Fibroblast of skin of right biceps (primary cell): ENCODE results near the gene NPDC1.

ENCODE experiments used
- DNase-seq: peaks from one replicate; pipeline ENCODE4 v3.0.0-alpha.2; 2013

The NPDC1 gene

GRCh38 chr9:137055385-137056364, 9.7 kb upstream of the NPDC1 start:
- peak; percentile 24 for DNase-seq

DNA sequence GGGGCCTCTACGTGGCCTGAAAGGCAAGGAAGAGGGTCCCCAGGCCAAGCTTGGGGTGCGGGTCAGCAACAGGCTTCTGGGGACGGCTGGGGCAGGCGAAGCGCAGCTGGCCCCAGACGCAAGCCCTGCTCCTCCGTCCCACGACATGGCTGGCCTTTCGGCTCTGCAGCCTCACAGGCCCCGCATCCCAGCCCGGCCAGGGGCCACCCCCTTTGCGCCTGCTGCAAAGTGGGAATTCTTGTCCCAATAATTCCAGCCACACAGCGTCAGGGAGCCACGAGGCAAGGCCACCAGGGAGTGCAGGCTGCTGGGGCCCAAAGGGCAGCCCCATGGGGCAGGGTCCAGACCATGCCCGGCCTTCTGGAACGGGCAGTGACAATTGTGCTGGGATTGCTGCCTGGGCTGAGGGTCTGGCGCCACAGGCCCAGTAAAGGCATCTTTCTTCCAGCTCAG, 9.0 kb upstream of the NPDC1 start:
- DNase-seq: no peak

DNA sequence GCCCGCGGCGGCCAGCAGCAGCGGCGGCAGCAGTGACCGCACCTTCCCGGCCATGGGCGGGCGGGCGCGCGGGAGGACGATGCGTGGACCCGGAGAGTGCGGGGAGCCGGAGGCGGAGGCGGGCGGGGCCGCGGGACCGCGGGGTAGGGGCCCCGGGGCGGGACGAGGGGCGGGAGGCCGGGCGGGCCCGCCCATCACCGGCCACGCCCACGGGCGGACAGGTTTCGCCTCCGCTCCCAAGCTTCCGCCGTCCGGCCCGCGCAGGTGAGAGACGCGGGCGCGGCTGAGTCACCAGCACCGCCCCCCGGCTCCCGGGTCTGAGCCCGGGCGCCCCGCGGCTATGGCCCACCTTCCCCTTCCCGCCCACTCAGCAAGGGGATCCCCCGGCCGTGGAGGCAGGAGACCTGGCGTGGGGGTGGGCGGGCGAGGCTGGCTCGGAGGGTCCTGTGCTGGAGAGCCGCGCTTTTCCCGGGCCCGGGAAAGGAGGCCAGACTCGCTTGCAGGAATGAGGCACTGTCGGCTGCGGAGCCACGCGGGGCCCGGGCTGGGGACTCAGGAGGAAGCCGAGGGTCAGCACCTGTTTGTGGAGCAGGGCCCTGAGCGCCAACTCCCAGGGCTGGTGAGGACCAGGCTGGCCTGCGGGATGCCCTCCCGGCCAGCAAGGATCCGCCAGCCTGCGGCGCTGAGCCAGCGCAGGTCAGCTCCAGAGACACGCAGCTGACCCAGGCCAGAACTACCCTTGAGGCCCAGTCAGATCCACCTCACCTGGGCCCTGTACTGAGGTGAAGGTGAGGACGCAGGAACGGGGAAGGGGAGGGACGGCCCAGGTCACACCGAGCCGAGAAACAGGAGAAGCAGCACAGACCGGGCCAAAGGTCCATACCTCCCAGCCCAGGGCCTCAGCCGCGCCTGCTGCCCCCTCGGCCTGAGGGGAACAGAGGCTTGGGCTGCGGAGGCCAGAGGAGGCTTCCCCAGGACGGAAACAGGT, 8.3 kb upstream of the NPDC1 start, which contains the start of gene ENTPD2:
TSS of gene ENTPD2 (minus strand) at position 118 of the 988 bp plus-strand sequence. CDS start at position 54, 64 bp downstream.
- no peak for DNase-seq

GRCh38 chr9:137052998-137053943, 7.3 kb upstream of the NPDC1 start:
- no peak for DNase-seq

GRCh38 chr9:137052293-137052692, 6.3 kb upstream of the NPDC1 start:
- DNase-seq: no peak

DNA sequence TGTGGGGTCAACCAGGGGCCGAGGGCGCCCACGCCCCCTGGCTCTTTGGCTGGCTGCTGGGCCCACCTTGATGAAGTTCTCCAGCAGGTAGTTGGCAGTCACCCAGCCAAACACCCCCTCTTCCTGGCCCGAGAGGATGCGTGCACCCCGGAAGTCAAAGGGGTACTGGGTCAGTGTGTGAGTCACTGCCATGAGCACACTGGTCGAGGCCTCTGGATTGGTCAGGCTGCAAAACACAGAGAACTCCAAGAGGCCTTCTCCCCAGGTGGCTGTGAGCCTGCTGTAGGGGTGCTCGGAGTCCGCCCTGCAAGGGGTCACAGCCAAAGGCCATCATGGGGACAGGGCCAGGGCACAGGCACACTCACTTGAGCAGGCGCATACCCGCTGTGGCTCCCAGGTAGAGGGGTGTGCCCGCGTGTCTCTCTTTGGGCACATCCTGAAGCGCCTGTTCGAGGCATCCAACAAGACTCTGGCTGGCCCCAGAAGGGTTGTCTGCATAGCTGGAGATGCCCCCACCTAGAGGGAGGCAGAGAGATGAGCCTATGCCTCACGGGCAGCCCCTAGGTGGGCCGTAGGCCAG, 5.3 kb upstream of the NPDC1 start:
- DNase-seq: no peak

DNA sequence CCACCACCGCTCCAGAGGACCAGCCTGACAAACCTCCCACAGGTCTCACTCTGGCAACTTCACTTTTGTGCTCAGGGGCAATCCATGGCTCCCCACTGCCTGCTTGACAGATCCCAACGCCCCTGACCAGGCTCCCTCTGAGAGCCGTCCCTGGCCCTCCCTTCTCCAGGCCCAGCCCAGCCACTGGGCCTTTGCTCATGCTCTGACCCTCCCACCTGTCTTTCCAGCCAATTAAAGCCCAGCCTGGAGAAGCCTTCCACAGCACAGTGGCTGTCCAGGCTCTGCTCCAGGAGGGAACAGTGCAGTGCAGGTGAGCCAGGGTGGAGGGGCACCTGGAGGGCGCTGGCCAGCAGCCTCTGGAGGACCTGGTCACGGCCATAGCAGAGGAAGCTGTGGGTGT, 4.6 kb upstream of the NPDC1 start:
- DNase-seq: no peak

DNA sequence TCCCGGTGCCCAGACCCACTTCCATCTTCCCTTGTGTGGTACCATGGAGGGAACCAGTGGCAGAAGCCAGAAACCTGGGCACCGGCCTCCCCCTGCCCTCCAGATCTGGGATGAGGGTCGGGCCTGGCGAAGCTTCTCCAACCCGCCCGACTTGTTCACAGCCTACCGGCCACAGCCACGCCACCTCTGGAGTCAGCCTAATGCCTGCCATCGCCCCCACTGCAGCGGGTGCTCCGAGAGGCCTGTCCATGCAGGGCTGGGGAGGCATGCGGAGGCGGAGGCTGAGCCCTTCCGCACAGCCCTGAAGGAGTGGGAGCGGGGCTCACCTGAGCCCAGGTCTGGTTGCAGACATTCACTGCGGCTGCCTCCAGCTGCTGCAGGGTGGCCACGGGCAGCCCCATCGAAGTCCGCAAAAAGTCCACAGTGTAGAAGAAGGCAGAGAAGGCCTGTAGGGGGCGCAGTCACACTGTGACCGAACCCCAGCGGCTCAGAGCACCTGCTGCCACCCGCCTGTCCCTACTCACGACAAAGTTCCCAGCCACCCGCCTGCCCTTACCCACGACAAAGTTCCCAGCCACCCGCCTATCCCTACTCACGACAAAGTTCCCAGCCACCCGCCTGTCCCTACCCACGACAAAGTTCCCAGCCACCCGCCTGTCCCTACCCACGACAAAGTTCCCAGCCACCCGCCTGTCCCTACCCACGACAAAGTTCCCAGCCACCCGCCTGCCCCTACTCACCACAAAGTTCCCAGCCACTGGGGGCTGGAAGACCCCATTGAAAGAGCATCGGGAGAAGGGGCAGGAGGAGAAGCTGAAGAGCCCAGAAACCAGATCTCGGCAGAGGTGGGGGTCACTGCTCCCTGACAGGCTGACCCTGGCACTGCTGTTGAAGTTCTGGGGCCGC, 3.8 kb upstream of the NPDC1 start:
- peak; percentile 19 for DNase-seq

DNA sequence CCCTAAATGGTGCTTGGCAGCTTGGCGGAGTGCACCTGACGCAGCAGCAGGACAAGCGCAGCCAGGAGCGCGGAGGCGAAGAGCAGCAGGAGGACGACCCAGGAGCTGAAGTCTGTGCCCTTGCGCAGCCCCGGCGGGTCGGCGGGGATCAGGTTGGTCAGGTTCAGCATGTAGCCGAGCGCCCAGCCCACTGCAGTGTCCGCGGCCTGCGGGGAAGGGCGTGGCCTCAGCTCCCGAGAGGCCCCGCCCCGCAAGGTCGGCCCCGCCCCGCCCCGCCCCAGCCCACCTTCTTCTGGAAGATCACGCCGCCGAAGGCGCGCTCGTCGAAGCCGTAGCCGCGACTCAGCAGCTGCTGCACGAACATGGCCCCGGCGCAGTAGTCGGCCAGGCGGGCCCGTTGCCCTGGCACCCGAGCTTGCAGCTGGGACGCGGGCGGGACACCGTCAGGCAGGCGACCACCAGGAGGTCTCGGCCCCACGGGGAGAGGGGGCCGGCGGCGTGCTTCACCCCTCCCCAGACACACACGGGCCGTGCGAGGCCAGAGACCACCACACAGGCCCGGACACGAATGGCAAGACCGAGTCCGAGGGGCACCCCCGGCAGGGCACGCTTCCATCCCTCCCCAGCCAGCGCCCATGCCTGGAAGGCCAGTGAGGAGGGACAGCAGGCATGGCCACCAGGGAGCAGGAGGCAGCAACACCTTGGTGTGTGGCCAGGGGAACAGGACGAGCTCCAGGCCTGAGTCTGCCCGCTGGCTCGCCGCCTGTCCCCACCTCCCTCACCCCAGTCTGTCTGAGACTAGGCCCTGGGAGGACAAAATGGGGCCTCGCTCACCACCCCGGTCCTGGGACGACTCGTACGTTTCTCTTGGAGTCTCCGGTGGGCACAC, 2.9 kb upstream of the NPDC1 start:
- DNase-seq: no peak

- peak; percentile 35 for DNase-seq
Observed at GRCh38 chr9:137045294-137046087, 486 bp downstream of the NPDC1 start.

GRCh38 chr9:137044502-137045177, 1.3 kb downstream of the NPDC1 start:
- no peak for DNase-seq

GRCh38 chr9:137044037-137044436, 1.9 kb downstream of the NPDC1 start:
- no peak for DNase-seq

DNA sequence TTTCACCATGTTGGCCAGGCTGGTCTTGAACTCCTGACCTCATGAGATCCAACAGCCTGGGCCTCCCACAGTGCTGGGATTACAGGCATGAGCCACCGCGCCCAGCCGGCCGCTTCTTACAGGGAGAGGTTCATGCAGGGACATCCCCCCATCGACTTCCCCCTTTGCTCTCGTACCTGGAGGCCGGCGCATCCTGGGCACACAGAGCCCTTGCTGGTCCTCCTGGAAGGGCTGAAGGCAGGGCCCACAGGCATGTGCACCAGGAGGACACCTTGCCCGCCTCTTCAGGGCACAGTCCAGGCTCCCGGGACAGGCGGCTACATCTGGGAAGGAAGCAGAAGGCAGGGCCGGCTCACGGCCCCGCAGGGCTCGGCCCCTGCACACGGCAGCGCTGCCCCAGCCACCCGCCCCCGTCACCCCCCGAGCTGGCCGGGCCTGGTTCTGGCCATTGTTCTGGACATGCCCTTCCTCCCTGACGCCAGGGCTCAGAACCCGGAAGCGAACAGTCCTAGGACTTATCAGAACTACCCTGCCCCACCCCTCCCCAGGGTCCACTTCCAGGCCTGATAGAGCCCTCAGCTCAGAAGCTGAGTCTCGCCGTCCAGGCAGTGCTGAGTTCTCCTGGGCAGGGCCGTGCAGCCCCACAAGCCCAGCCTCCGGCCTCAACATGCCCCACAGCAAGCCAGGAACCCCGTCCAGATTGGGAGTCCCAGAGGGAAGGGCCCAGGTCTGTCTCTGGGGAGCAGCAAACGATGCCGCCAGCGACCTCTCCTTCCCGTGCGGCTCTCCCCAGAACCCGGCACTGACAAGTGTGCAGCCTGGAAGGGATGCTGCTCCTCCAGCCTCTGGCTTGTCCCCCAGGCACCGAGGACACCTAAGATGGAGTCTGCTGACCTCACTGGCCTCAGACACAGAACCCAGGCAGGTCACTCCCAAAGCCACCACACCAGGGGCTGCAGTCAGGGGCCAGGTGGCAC, 2.9 kb downstream of the NPDC1 start:
- DNase-seq: no peak

GRCh38 chr9:137041124-137041523, 4.9 kb downstream of the NPDC1 start:
- no peak for DNase-seq

DNA sequence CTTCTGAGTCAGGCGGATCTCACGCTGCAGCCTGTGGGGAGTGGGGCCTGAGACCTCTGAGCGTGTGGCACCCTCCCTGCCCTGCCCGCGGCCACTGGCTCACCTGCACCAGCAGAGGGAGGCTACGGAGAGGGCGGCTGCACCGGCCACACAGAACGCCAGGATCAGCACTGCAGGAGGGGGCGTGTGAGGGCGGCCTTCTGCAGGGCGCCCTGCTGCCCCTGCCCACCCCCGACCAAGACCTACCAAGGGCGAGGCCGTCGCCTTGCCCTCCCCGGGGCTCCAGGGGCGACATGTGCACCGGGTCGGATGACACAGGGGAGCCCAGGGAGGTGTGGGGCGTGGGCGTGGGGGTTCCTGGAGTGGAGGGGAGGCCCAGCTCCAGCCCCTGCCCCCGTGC, 5.4 kb downstream of the NPDC1 start:
- no peak for DNase-seq

- no peak for DNase-seq
Observed at GRCh38 chr9:137039611-137040366, 6.2 kb downstream of the NPDC1 start.
